Measurements from ENCODE around the gene ATP5F1B.

Gene ATP5F1B

DNA sequence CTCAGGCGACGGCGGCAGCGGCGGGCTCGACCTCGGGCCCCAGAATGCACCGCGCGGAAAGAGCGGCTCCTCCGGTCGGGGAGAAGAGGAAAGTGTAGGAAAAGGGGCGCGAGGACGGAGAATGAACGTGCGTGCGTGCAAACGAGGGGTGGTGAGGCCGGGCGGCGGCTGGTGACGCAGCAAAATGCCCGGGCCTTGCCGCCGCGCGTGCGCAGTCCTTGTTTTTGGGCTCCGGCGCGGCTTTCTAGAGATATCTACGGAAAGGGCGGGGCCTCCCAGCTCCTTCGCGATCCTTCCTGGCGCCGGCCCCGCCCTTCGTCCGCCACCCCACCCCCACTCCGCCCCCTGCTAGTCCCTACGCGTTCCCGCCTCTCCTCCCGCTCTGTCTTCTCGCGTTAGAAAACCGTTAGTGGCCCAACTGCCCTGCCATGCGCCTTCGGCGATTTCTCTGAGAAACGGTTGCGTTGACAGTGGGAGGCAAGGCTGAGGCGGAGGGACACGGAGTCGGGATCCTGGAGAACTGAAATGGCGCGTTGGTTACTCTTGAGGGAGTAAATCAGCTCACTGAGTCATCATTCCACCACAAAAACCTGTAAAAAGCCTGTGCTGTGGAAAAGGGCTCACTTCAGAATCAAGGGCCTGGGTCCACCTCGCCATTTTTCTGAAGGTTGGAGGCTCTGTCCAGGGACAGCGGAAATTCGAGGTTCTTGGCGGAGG, 42.5 kb upstream of the ATP5F1B start, which contains the start of gene PTGES3:
Gene PTGES3, minus strand, starts transcription at position 156 of the 717 bp plus-strand sequence. CDS start 285 bp downstream, outside the sequence.
- H2AFZ ChIP-seq (ENCODE audit: low read length), result peak within 1 kb of the TSS; percentile 58
- peak within 1 kb of the TSS; percentile 99 for H3K27ac ChIP-seq (ENCODE audit: low read length)
- H3K4me1 ChIP-seq (ENCODE audit: low read length), result no peaks in the 10 kb centered on the region
- no peaks in the 10 kb centered on the region for H3K9me2 ChIP-seq (replicated peaks; ENCODE audit: insufficient read depth, low read length)
- H3K9ac ChIP-seq (ENCODE audit: low read length), result peak within 1 kb of the TSS; percentile 100
- H3K4me3 ChIP-seq (ENCODE audit: low read length), result peak within 1 kb of the TSS; percentile 97
- no peaks in the 10 kb centered on the region for H3K27me3 ChIP-seq (replicated peaks; ENCODE audit: insufficient read depth, low read length)
- H3F3A ChIP-seq (ENCODE audit: insufficient read depth, low read length), result peaks cover 57% of the 10 kb centered on the region
- H3K4me2 ChIP-seq (ENCODE audit: low read depth, low read length), result peak within 1 kb of the TSS; percentile 76
- H3K79me2 ChIP-seq (ENCODE audit: low read length), result peaks cover 43% of the 10 kb centered on the region
- DNase-seq, result peak; percentile 99
- TF ChIP-seq, protein P1, sequence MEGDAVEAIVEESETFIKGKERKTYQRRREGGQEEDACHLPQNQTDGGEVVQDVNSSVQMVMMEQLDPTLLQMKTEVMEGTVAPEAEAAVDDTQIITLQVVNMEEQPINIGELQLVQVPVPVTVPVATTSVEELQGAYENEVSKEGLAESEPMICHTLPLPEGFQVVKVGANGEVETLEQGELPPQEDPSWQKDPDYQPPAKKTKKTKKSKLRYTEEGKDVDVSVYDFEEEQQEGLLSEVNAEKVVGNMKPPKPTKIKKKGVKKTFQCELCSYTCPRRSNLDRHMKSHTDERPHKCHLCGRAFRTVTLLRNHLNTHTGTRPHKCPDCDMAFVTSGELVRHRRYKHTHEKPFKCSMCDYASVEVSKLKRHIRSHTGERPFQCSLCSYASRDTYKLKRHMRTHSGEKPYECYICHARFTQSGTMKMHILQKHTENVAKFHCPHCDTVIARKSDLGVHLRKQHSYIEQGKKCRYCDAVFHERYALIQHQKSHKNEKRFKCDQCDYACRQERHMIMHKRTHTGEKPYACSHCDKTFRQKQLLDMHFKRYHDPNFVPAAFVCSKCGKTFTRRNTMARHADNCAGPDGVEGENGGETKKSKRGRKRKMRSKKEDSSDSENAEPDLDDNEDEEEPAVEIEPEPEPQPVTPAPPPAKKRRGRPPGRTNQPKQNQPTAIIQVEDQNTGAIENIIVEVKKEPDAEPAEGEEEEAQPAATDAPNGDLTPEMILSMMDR (IDR thresholded peaks at IDR 0.05; ENCODE audit: low read length), result no peak
- TF ChIP-seq EZH2 (optimal IDR thresholded peaks at IDR 0.05; ENCODE audit: low read depth, low read length) (no peak), EZH2phosphoT487 (IDR thresholded peaks at IDR 0.05; ENCODE audit: low read length) (no peak)
- no peaks in the 10 kb centered on the region for H3K9me3 ChIP-seq (replicated peaks; ENCODE audit: insufficient read depth, low read length)
- no peaks in the 10 kb centered on the region; the same call in 1 of the 2 replicates for H4K20me1 ChIP-seq (ENCODE audit: insufficient read depth, low read length)
- peaks cover 3% of the 10 kb centered on the region; the same call in 1 of the 2 replicates for H3K36me3 ChIP-seq (replicated peaks; ENCODE audit: insufficient read depth, low read length)

DNA sequence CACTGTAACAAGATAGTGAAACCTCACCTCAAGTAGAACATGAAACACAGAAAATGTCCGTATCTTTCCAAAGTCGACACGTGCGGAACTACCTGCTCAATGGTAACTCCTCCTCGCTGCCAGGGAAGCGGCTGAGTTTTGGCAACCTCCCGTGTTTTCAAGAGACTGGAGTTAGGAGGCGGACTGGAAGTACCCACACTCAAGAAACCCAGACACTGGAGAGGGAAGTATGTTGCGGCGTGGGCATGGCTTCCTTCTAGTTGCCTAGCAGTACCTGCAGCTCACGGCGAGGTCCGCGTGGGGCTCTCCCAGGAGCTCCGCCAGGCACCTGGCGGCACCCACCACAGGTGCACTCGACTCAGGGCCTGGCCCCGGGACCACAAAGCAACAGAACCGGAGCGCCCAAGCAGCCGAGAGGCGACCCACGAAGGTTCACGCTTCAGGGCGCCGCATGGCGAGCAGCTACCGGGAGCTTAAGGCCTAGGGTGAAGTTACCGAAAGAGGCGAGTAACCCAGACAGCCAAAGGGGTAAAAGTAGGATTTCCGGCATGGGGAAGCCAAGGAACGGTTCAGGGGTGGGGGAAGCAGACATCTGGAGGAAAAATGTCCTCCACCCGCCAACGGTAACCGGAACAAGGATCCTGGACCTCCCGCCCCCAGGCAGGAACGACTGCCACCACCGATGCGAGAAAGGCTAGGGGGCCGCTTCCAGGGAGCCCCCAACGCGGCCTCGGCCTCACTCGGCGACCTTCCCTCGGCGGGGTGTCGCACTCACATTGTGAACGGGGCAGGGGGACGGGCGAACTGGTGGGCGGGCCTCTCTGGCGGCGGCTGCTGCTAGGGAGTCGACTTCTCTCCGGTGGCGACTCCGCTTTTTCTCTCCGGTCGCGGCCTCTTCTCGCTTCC, 41.7 kb upstream of the ATP5F1B start:
- Histone ChIP-seq H3K79me2 (ENCODE audit: low read length) (peaks cover 52% of the 10 kb centered on the region), H4K20me1 (ENCODE audit: insufficient read depth, low read length) (no peaks in the 10 kb centered on the region; the same call in 1 of the 2 replicates), H3K4me3 (ENCODE audit: low read length) (peak overlapping the region; percentile 97), H3K36me3 (replicated peaks; ENCODE audit: insufficient read depth, low read length) (peaks cover 3% of the 10 kb centered on the region; the same call in 1 of the 2 replicates), H3K9ac (ENCODE audit: low read length) (peak overlapping the region; percentile 100), H3K9me2 (replicated peaks; ENCODE audit: insufficient read depth, low read length) (no peaks in the 10 kb centered on the region), H3K4me2 (ENCODE audit: low read depth, low read length) (peak overlapping the region; percentile 76), H3F3A (ENCODE audit: insufficient read depth, low read length) (peaks cover 64% of the 10 kb centered on the region), H3K27ac (ENCODE audit: low read length) (peak overlapping the region; percentile 99), H3K27me3 (replicated peaks; ENCODE audit: insufficient read depth, low read length) (no peaks in the 10 kb centered on the region), H2AFZ (ENCODE audit: low read length) (no peak overlapping the region), H3K4me1 (ENCODE audit: low read length) (no peaks in the 10 kb centered on the region; the same call in 1 of the 2 replicates), H3K9me3 (replicated peaks; ENCODE audit: insufficient read depth, low read length) (no peaks in the 10 kb centered on the region)
- DNase-seq, result peak; percentile 68
- TF ChIP-seq EZH2 (optimal IDR thresholded peaks at IDR 0.05; ENCODE audit: low read depth, low read length) (no peak), EZH2phosphoT487 (IDR thresholded peaks at IDR 0.05; ENCODE audit: low read length) (no peak)
- TF ChIP-seq, protein P1 (IDR thresholded peaks at IDR 0.05; ENCODE audit: low read length), result no peak

DNA sequence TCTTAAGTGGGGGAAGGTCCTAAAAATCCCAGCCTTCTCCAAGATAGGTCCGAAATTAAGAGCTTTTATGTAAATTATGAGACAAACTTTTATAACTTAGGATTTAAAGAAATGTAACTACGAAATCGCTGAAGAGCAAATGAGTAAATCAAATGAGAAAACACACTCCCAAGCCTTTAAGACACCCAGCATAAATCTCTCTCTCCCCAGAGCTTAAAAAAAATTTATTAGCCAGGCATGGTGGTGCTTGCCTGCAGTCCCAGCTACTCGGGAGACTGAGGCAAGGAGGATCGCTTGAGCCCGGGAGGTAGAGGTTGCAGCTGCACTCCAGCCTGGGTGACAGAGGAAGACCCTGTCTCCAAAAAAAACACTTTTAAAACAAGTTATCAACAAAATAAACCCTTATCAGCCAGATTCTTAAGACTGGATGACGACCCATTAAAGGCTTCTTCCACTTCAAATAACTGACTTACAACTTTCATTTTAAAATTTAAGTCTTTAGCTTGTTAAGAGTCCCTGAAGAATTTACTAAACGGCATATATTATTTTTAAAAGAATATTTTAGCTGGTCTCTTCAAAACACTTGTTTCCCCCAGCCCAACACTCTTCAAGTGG, 39.1 kb upstream of the ATP5F1B start:
- Histone ChIP-seq H4K20me1 (ENCODE audit: insufficient read depth, low read length) (peaks cover 17% of the 10 kb centered on the region), H3F3A (ENCODE audit: insufficient read depth, low read length) (peaks cover 75% of the 10 kb centered on the region), H3K4me1 (ENCODE audit: low read length) (peaks cover 6% of the 10 kb centered on the region), H3K36me3 (replicated peaks; ENCODE audit: insufficient read depth, low read length) (peaks cover 8% of the 10 kb centered on the region; the same call in 1 of the 2 replicates), H3K9me3 (replicated peaks; ENCODE audit: insufficient read depth, low read length) (no peaks in the 10 kb centered on the region), H3K79me2 (ENCODE audit: low read length) (peaks cover 78% of the 10 kb centered on the region), H3K4me3 (ENCODE audit: low read length) (peak overlapping the region; percentile 97), H3K27ac (ENCODE audit: low read length) (peak overlapping the region; percentile 99), H3K4me2 (ENCODE audit: low read depth, low read length) (peak overlapping the region; percentile 76), H3K9ac (ENCODE audit: low read length) (peak overlapping the region; percentile 83), H3K9me2 (replicated peaks; ENCODE audit: insufficient read depth, low read length) (no peaks in the 10 kb centered on the region), H2AFZ (ENCODE audit: low read length) (no peak overlapping the region), H3K27me3 (replicated peaks; ENCODE audit: insufficient read depth, low read length) (no peaks in the 10 kb centered on the region)
- DNase-seq, result peak; percentile 27
- TF ChIP-seq, protein P1 (IDR thresholded peaks at IDR 0.05; ENCODE audit: low read length), result no peak
- TF ChIP-seq EZH2 (optimal IDR thresholded peaks at IDR 0.05; ENCODE audit: low read depth, low read length), result no peak

Data from MM.1S (cell line).